B cell (primary cell): Measurements from ENCODE around the gene CLDND2.

Experiments
- CTCF ChIP-seq: fragments of 200-600 bp; IDR thresholded peaks from one replicate; pipeline ENCODE4 v1.8.0; 2022; ENCODE audit warnings: antibody characterized with exemption, mild to moderate bottlenecking
- EZH2 ChIP-seq: IDR thresholded peaks from 2 replicates; pipeline ENCODE4 v1.6.1; 2012; ENCODE audit warnings: borderline replicate concordance, low read depth, mild to moderate bottlenecking, moderate library complexity, low read length; ENCODE audit not compliant: insufficient read depth, poor library complexity, severe bottlenecking

DNA sequence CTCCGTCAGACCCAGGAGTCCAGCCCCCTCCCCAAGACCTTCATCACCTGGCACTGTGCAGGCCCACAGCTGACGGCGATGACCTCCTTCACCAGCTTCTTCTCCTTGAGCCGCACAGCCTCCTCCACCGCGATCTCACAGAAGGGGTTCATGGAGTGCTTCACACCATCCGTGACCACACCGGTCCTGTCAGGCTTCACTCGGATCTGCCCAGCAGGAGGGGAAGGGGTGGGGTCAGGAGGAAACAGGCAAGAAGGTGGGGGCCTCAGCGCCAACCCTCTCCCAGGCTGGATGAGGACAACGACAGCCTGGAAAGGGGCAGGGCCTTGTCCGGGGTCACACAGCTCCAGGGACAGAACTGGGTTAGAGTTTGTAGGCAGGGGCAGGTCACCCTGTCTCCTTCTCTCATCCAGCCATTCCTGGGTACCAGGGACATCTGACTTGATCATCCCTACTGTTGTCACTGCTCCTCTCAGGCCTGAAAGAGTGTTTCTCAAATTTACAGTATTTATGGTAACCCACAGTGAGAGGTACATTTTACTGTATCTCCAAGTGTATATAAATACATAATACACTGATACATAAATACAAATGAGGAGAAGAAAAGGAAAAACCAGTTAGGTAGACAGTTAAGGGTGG is 14.6 kb downstream of the CLDND2 start:
- no peak for TF ChIP-seq CTCF
- TF ChIP-seq EZH2 = no peak
